ENCODE results near the gene MAP3K8. TPM values are rescaled to one million over a fixed set of nuclear protein-coding genes. Genes with fewer than 3 reads are reported as not detected.

Gene MAP3K8
- total RNA-seq, 6 donors from 2014 or later, result 32.5 to 71.2 (median 42.8) TPM

DNA sequence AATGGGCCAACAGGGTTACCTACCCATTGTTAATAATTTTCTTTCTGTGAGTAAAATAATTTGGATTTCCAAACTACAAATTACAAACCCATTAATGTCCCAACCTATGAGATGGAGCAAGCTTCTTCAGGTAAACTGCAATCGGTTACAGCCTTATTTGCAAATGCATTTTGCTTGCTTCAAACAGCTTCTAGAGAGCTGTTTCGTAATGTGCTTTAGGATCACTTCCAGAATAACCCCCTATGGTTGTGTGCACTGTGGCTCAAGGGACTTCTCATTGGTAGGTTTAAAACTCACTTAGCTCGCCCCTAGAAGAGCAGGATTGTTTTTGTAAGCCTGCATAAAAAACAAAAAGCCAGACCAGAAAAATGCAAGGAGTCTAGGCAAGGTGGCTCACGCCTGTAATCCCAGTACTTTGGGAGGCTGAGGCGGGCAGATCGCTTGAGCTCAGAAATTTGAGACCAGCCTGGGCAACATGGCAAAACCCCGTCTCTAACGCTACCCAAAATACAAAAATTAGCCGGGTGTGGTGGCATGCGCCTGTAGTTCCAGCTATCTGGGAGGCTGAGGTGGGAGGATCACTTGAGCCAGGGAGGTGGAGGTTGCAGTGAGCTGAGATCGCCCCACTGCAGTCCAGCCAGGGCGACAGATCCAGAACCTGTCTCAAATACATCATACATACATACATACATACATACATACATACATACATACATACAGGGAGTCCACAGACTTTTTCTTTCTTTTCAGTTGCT lies 3.3 kb upstream of the MAP3K8 start:
- peak overlapping the region in 1 of 4 donors; percentile 17 for H3K4me3 ChIP-seq
- no peaks in the 10 kb centered on the region for H3K36me3 ChIP-seq
- H3K27me3 ChIP-seq, result no peaks in the 10 kb centered on the region
- TF ChIP-seq EP300 (IDR thresholded peaks at IDR 0.05) (peak in 1 of 4 donors; percentile 41), POLR2A (IDR thresholded peaks at IDR 0.05) (no peak)
- DNase-seq (no peak), ATAC-seq (ENCODE audit: low FRiP score in 2 of 2) (no peak)
- H3K4me1 ChIP-seq, result peaks cover 27 to 46% (median 32%) of the 10 kb centered on the region in 4 donors
- H3K9me3 ChIP-seq, result peaks cover 0 to 6% (median 0%) of the 10 kb centered on the region in 4 donors
- H3K27ac ChIP-seq, result peak overlapping the region; percentile 97 to 100 (median 98)
- WGBS, 2 donors, result 84% methylated on average over 10 to 12 of the region's 12 CpGs

DNA sequence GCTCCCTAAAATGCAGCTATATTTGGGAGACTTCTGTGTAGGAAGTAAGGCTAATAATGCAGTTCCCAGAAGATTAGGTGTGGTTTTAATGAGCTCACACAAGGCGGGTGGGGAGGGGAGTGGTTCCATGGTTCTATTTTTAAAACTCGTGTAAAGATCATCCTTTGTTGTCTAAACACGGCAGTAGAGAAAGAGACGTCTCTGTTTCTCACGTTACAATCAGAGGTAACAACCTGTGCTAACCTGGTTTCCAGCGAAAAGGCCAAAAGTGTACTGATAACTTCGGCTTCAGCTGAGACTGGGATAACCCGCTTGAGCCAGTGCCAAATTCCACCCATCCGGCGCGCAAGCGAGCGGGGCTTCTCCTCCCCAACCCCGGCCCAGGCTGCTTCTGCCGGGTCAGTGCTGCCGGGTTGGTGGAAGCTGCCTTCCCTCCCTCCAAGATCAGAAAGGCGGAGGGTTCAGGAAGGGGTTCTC lies 2.5 kb upstream of the MAP3K8 start:
- ATAC-seq (ENCODE audit: low FRiP score in 2 of 2) (peak in 1 of 2 donors; percentile 8), DNase-seq (peak; percentile 59 to 80)
- TF ChIP-seq EP300 (IDR thresholded peaks at IDR 0.05), result peak in 3 of 4 donors; percentile 1 to 79 (median 70)
- TF ChIP-seq, protein P1, sequence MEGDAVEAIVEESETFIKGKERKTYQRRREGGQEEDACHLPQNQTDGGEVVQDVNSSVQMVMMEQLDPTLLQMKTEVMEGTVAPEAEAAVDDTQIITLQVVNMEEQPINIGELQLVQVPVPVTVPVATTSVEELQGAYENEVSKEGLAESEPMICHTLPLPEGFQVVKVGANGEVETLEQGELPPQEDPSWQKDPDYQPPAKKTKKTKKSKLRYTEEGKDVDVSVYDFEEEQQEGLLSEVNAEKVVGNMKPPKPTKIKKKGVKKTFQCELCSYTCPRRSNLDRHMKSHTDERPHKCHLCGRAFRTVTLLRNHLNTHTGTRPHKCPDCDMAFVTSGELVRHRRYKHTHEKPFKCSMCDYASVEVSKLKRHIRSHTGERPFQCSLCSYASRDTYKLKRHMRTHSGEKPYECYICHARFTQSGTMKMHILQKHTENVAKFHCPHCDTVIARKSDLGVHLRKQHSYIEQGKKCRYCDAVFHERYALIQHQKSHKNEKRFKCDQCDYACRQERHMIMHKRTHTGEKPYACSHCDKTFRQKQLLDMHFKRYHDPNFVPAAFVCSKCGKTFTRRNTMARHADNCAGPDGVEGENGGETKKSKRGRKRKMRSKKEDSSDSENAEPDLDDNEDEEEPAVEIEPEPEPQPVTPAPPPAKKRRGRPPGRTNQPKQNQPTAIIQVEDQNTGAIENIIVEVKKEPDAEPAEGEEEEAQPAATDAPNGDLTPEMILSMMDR (IDR thresholded peaks at IDR 0.05), result no peak
- peak; percentile 23 to 31 for TF ChIP-seq POLR2AphosphoS5 (IDR thresholded peaks at IDR 0.05)
- peak in 3 of 4 donors; percentile 20 to 56 (median 45) for TF ChIP-seq POLR2A (IDR thresholded peaks at IDR 0.05)
- whole genome bisulfite sequencing, 2 donors, result 29 to 56% methylated on average over 16 to 17 of the region's 17 CpGs
- H3K36me3 ChIP-seq, result no peaks in the 10 kb centered on the region
- H3K27ac ChIP-seq, result peak overlapping the region; percentile 97 to 100 (median 98)
- H3K27me3 ChIP-seq, result no peaks in the 10 kb centered on the region
- peaks cover 0 to 6% (median 0%) of the 10 kb centered on the region in 4 donors for H3K9me3 ChIP-seq
- H3K4me3 ChIP-seq, result peak overlapping the region in 3 of 4 donors; percentile 3 to 29 (median 17)
- peaks cover 27 to 54% (median 40%) of the 10 kb centered on the region in 4 donors for H3K4me1 ChIP-seq

DNA sequence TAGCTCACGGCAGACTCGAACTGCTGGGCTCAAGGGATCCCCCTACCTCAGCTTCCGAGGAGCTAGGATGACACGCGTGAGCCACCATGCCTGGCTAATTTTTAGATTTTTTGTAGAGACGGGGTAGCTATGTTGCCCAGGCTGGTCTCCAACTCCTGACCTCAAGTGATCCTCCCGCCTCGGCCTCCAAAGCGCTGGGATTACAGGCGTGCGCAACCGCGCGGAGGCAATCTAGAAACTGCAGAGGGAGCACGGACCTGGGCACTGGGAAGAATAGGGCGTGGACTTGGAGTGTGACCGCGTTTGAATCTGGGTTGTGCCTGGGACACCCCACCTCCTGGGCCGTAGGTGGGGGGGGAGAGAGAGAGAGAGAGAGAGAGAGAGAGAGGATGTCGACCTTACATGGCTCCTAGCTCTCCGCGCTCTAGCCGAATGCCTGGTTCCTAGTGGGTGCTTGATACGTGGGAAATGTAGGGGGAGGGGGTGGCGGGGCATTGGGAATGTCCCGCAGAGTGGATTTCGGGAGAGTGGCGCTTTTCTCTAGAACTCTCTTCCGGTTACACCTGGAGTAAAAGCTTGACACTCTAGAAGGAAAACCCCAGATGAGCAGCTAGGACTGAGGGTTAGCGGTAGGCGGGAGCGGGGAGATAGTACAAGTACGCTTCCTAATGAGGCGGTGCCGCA lies 1.2 kb upstream of the MAP3K8 start:
- ATAC-seq (ENCODE audit: low FRiP score in 2 of 2), result peak in 1 of 2 donors; percentile 8
- Histone ChIP-seq H3K9me3 (peaks cover 0 to 6% (median 0%) of the 10 kb centered on the region in 4 donors), H3K27me3 (no peaks in the 10 kb centered on the region), H3K27ac (peak overlapping the region; percentile 97 to 100 (median 98)), H3K4me3 (peak overlapping the region; percentile 73 to 96 (median 80)), H3K36me3 (peaks cover 0 to 9% (median 0%) of the 10 kb centered on the region in 4 donors), H3K4me1 (peaks cover 24 to 58% (median 47%) of the 10 kb centered on the region in 4 donors)
- TF ChIP-seq POLR2AphosphoS5 (IDR thresholded peaks at IDR 0.05) (peak in 1 of 2 donors; percentile 12), EP300 (IDR thresholded peaks at IDR 0.05) (no peak)
- TF ChIP-seq, protein P1 (IDR thresholded peaks at IDR 0.05), result peak in 1 of 6 experiments; percentile 20
- 27 to 40% methylated on average over 30 to 33 of the region's 35 CpGs for WGBS, 2 donors
- DNase-seq, result peak; percentile 74 to 80

DNA sequence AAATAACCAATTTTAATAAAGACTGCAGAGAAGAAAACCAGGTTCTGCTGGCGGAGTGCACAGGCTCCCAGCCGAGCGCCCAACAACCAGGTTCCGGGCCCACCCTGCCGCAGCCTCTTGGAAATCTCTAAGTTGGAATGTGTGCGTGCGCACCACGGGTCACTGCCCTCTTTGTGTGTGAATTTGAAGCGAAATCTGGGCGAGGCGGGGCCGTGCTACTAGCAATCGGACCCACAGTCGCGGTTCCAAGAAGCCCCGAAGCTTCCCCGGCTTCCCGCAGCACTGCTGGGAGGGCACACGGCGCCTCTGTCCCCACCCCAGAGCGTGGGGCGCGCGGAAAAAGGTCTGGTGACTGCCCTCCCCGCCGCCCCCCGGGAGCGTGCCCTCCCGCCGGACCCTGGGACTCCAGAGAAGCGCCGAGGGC lies 666 bp upstream of the MAP3K8 start:
- H3K36me3 ChIP-seq, result peaks cover 0 to 14% (median under 1%) of the 10 kb centered on the region in 4 donors
- TF ChIP-seq, protein P1 (IDR thresholded peaks at IDR 0.05), result no peak
- TF ChIP-seq POLR2A (IDR thresholded peaks at IDR 0.05), result peak in 1 of 4 donors; percentile 26
- peaks cover 23 to 58% (median 48%) of the 10 kb centered on the region in 4 donors for H3K4me1 ChIP-seq
- no peaks in the 10 kb centered on the region for H3K27me3 ChIP-seq
- 0% methylated on average over 1 to 24 of the region's 32 CpGs for WGBS, 2 donors
- peaks cover 0 to 6% (median 0%) of the 10 kb centered on the region in 4 donors for H3K9me3 ChIP-seq
- H3K27ac ChIP-seq, result peak overlapping the region; percentile 97 to 100 (median 98)
- ATAC-seq (ENCODE audit: low FRiP score in 2 of 2) (peak; percentile 63 to 71), DNase-seq (peak in 1 of 2 donors; percentile 84)
- peak overlapping the region; percentile 73 to 96 (median 80) for H3K4me3 ChIP-seq

Data from upper lobe of left lung (tissue), 6 donors.